Osteocyte (in vitro differentiated cells): ENCODE data around the gene ACVR1B. TPM values are rescaled to one million over a fixed set of nuclear protein-coding genes. Genes with fewer than 3 reads are reported as not detected.

Experiments used
- DNase-seq: peaks from one replicate; pipeline ENCODE4 v3.0.0; 2021; ENCODE audit warnings: mixed read lengths; ENCODE audit not compliant: unreplicated experiment; ENCODE audit errors: extremely low spot score
- H3K27ac Mint-ChIP-seq: one replicate; pipeline ENCODE4 v1.8.0; 2021; ENCODE audit warnings: mild to moderate bottlenecking, mixed read lengths; ENCODE audit not compliant: unreplicated experiment
- H3K27me3 Mint-ChIP-seq: one replicate; pipeline ENCODE4 v1.8.0; 2021; ENCODE audit warnings: mixed read lengths; ENCODE audit not compliant: unreplicated experiment
- H3K36me3 Mint-ChIP-seq: one replicate; pipeline ENCODE4 v1.8.0; 2021; ENCODE audit warnings: mixed read lengths; ENCODE audit not compliant: unreplicated experiment
- H3K4me1 Mint-ChIP-seq: one replicate; pipeline ENCODE4 v1.8.0; 2021; ENCODE audit warnings: mixed read lengths; ENCODE audit not compliant: unreplicated experiment
- H3K4me3 Mint-ChIP-seq: one replicate; pipeline ENCODE4 v1.8.0; 2021; ENCODE audit warnings: mild to moderate bottlenecking, moderate library complexity, mixed read lengths; ENCODE audit not compliant: unreplicated experiment
- H3K9me3 Mint-ChIP-seq: one replicate; pipeline ENCODE4 v1.8.0; 2021; ENCODE audit warnings: mixed read lengths; ENCODE audit not compliant: unreplicated experiment
- total RNA-seq: library from RNA; stranded (reverse); gene quantifications from 2 replicates; pipeline ENCODE4 v1.2.1, GENCODE V29; 2021
- TF ChIP-seq, protein P1 (sequence below): fragments of 200-600 bp; sonication (generic); IDR thresholded peaks from 2 replicates; pipeline ENCODE4 v1.5.0; 2021; ENCODE audit warnings: antibody characterized with exemption, mild to moderate bottlenecking, moderate library complexity

ACVR1B gene
- total RNA-seq, 1 donor from 2014 or later = 15.8 TPM

DNA sequence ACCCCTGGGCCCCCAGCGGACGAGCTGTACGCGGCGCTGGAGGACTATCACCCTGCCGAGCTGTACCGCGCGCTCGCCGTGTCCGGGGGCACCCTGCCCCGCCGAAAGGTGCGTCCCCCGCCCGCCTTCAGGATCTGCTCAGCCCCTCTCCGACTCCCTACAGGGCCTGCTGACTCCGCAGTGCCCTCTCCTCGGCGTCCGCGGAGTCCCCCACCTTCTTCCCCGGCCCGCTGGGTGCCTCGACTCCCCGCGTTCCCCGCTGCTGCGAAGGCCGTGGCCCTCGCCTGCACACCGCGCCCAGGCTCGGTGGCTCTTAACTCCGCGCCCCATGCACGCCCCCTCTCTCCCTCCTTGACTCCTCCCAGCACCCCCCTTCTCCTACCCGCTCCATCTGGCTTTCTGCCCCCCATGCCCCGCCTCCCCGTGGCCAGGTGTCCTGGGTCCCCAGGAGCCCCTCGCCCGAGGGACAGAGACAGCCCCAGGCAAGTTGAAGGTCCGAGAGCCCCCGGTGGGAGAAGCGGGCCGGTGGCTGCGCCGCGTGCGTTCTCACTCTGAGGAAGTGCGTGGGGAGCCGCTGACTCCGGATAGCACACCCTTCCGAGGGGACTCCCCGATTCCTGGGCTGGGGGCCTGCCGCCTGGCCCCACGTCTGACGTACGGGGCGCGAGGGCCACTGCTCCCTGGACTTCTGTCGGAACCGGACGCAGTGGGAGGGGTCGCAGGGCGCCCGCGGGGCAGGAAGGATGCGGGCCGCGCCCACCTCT lies 55.8 kb downstream of the ACVR1B start:
- Mint-ChIP-seq H3K27ac (no peak overlapping the region), H3K4me1 (peaks cover 44% of the 10 kb centered on the region), H3K27me3 (no peaks in the 10 kb centered on the region), H3K36me3 (no peaks in the 10 kb centered on the region), H3K4me3 (peak overlapping the region; percentile 85), H3K9me3 (no peaks in the 10 kb centered on the region)
- no peak for DNase-seq
- TF ChIP-seq, protein P1, sequence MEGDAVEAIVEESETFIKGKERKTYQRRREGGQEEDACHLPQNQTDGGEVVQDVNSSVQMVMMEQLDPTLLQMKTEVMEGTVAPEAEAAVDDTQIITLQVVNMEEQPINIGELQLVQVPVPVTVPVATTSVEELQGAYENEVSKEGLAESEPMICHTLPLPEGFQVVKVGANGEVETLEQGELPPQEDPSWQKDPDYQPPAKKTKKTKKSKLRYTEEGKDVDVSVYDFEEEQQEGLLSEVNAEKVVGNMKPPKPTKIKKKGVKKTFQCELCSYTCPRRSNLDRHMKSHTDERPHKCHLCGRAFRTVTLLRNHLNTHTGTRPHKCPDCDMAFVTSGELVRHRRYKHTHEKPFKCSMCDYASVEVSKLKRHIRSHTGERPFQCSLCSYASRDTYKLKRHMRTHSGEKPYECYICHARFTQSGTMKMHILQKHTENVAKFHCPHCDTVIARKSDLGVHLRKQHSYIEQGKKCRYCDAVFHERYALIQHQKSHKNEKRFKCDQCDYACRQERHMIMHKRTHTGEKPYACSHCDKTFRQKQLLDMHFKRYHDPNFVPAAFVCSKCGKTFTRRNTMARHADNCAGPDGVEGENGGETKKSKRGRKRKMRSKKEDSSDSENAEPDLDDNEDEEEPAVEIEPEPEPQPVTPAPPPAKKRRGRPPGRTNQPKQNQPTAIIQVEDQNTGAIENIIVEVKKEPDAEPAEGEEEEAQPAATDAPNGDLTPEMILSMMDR = no peak

DNA sequence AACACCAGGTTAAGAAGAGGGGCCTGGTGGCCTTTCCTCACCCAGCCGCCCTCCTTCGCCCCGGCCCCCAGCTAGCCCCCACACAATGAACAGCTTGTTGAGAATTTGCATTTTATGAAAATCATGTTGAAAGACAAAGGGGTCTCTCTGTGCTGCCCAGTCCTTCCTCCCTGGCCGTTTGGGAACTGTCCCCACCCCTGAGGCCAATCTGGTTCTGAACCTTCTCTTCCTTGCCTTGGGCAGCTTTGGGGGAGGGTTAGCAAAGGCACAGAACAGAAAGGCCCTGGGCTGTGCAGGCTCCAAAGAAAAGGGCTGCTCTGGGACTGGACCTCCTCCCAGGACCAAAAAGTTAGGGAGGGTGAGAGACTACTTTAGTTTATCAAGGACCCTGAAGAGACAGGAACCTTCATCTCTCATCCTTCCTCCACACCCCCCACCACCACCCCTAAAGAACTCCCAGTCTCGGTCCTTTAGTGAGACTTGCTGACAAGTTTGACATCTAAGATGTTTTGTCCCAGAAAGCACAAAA lies 56.5 kb downstream of the ACVR1B start:
- DNase-seq = no peak
- TF ChIP-seq, protein P1 = no peak
- H3K4me3 Mint-ChIP-seq = peak overlapping the region; percentile 85

DNA sequence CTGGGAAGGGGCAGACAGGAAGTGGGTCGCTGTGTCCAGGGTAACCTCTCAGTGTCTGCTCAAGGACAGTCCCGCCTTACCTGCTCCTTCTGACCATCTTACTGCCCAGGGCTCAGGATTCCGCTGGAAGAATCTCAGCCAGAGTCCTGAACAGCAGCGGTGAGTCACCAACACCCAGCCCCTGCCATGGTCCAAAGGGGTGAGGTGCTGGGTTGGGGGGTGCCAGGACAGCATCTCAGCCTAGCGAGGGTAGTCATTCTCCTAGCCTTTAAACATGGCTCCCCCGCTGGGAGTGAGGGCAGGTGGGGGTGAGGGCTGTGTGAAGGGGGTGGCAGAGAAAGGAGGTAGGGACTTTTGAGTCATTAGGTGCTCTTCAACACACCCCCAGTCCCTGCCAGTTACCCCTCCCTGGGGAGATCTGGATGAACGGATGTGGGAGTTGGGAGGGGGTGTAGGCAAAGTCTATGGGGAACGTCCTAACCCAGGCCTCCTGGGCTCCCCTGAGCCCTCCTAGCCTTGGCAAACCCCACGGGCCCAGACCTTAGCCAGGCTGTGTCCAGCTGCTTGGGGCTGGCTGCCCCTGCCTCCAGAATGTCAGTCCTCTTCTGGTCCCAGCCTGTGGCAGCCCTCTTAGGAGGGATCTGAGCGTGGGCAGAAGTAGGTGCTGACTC lies 57.7 kb downstream of the ACVR1B start:
- Mint-ChIP-seq H3K4me3 (no peak overlapping the region), H3K4me1 (peaks cover 37% of the 10 kb centered on the region), H3K27me3 (no peaks in the 10 kb centered on the region), H3K9me3 (no peaks in the 10 kb centered on the region), H3K36me3 (peaks cover 2% of the 10 kb centered on the region), H3K27ac (peak overlapping the region; percentile 89)
- DNase-seq = no peak
- TF ChIP-seq, protein P1 = no peak

More for the DNA sequence above, 56.5 kb downstream of the ACVR1B start:
- Mint-ChIP-seq H3K27me3 (no peaks in the 10 kb centered on the region), H3K9me3 (no peaks in the 10 kb centered on the region), H3K27ac (peak overlapping the region; percentile 52), H3K4me1 (peaks cover 44% of the 10 kb centered on the region), H3K36me3 (no peaks in the 10 kb centered on the region)

DNA sequence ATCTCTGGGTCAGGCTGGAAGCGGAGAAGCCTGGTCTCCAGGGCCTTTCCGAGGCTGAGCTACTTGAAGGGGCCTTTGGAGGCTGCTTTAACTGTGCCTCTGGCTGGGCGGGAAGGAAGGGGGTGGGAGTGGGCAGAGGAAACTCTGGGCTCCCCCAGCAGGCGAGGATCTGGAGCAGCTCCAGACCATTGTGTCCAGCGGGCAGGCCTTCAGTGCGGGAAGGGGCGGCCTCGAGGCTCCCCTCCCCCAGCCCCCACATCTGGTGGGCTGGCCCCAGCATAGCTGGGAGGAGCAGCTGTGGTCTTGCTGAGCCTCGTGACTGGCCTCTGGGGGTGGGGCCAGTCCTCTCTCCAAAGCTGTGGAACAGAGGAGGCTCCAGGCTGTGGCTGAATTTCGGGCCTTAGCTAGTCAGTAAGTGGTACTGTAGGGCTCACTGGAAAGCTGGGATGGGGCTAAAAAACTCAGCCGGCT lies 58.7 kb downstream of the ACVR1B start:
- Mint-ChIP-seq H3K4me1 (peaks cover 36% of the 10 kb centered on the region), H3K27ac (peak overlapping the region; percentile 89), H3K36me3 (peaks cover 2% of the 10 kb centered on the region), H3K4me3 (peak overlapping the region; percentile 55), H3K27me3 (no peaks in the 10 kb centered on the region), H3K9me3 (no peaks in the 10 kb centered on the region)
- TF ChIP-seq, protein P1 = no peak
- peak; percentile 95 for DNase-seq
